Measurements from ENCODE around the gene GET4. TPM values are rescaled to one million over a fixed set of nuclear protein-coding genes. Genes with fewer than 3 reads are reported as not detected.

Gene GET4
- total and polyA plus RNA-seq, 2 of the 13 experiments (the other 11 are each of a cell fraction or from before 2014, with no cell fraction given) = 28.2 to 35.2 TPM

GRCh38 chr7:945556-946255 lies 69.4 kb downstream of the GET4 start (continued):
- TF ChIP-seq, protein P1, sequence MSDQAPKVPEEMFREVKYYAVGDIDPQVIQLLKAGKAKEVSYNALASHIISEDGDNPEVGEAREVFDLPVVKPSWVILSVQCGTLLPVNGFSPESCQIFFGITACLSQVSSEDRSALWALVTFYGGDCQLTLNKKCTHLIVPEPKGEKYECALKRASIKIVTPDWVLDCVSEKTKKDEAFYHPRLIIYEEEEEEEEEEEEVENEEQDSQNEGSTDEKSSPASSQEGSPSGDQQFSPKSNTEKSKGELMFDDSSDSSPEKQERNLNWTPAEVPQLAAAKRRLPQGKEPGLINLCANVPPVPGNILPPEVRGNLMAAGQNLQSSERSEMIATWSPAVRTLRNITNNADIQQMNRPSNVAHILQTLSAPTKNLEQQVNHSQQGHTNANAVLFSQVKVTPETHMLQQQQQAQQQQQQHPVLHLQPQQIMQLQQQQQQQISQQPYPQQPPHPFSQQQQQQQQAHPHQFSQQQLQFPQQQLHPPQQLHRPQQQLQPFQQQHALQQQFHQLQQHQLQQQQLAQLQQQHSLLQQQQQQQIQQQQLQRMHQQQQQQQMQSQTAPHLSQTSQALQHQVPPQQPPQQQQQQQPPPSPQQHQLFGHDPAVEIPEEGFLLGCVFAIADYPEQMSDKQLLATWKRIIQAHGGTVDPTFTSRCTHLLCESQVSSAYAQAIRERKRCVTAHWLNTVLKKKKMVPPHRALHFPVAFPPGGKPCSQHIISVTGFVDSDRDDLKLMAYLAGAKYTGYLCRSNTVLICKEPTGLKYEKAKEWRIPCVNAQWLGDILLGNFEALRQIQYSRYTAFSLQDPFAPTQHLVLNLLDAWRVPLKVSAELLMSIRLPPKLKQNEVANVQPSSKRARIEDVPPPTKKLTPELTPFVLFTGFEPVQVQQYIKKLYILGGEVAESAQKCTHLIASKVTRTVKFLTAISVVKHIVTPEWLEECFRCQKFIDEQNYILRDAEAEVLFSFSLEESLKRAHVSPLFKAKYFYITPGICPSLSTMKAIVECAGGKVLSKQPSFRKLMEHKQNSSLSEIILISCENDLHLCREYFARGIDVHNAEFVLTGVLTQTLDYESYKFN (CRISPR knock-in tag; conservative IDR thresholded peaks at IDR 0.05) = peak; percentile 54
- TF ChIP-seq ZNF687 (CRISPR knock-in tag; IDR thresholded peaks at IDR 0.05) (peak; percentile 84), GABPB1 (CRISPR knock-in tag; IDR thresholded peaks at IDR 0.05) (peak; percentile 59; the same call in 1 of the 2 replicates), ZNF44 (CRISPR knock-in tag; IDR thresholded peaks at IDR 0.05) (no peak), MXD4 (CRISPR knock-in tag; IDR thresholded peaks at IDR 0.05) (no peak), FOSL2 (CRISPR knock-in tag; IDR thresholded peaks at IDR 0.05) (peak; percentile 78), ZNF383 (CRISPR knock-in tag; IDR thresholded peaks at IDR 0.05; ENCODE audit: borderline replicate concordance) (no peak), ZHX1 (CRISPR knock-in tag; IDR thresholded peaks at IDR 0.05; ENCODE audit: low read depth) (peak; percentile 29; the same call in 1 of the 2 replicates), ZNF501 (CRISPR knock-in tag; IDR thresholded peaks at IDR 0.05) (no peak), ZNF768 (CRISPR knock-in tag; IDR thresholded peaks at IDR 0.05) (peak; percentile 87), PLSCR1 (CRISPR knock-in tag; IDR thresholded peaks at IDR 0.05; ENCODE audit: borderline replicate concordance) (no peak), BRD4 (CRISPR knock-in tag; IDR thresholded peaks at IDR 0.05) (no peak), HNF4G (IDR thresholded peaks at IDR 0.05; ENCODE audit: borderline replicate concordance, low read depth, low read length) (peak; percentile 62; the same call in 1 of the 2 replicates), HNF4G (CRISPR knock-in tag; IDR thresholded peaks at IDR 0.05; ENCODE audit: borderline replicate concordance, low read depth) (no peak)
- TF ChIP-seq, protein P2, sequence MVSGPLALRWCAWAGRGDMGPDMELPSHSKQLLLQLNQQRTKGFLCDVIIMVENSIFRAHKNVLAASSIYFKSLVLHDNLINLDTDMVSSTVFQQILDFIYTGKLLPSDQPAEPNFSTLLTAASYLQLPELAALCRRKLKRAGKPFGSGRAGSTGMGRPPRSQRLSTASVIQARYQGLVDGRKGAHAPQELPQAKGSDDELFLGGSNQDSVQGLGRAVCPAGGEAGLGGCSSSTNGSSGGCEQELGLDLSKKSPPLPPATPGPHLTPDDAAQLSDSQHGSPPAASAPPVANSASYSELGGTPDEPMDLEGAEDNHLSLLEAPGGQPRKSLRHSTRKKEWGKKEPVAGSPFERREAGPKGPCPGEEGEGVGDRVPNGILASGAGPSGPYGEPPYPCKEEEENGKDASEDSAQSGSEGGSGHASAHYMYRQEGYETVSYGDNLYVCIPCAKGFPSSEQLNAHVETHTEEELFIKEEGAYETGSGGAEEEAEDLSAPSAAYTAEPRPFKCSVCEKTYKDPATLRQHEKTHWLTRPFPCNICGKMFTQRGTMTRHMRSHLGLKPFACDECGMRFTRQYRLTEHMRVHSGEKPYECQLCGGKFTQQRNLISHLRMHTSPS (CRISPR knock-in tag; IDR thresholded peaks at IDR 0.05; ENCODE audit: low read depth) = peak; percentile 80; the same call in 1 of the 2 replicates

All from HepG2 (cell line).